ENCODE data around the gene ZNF579. TPM values are rescaled to one million over a fixed set of nuclear protein-coding genes. Genes with fewer than 3 reads are reported as not detected.

The ZNF579 gene
- total RNA-seq, 2 donors from 2014 or later: 2.4 to 3.9 TPM

DNA sequence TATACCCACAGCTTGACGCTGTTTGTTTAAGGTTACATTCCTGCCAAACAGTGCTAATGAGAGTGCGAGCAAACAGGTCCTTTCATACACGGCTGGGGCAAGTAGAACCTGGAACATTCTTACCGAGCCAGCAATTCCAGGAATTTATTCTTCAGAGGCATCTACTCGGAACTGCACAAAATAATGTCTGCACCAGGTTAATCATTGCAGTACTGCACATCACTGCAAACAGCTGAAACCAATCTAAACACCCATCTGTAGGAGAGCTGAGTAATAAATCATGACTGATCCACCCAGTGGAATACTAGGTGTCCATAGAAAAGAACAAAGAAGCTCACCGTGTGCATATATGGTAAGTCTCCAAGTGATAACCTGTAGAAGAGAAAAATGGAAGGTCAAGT is 1.2 kb upstream of the ZNF579 start:
- Histone ChIP-seq H3K36me3 (peaks cover 18% of the 10 kb centered on the region), H3K27me3 (replicated peaks; ENCODE audit: insufficient read depth) (no peaks in the 10 kb centered on the region), H3K9me3 (no peaks in the 10 kb centered on the region), H3K4me1 (ENCODE audit: control insufficient read depth in 1 of 2, low read depth in 2 of 2) (peaks cover 11 to 29% of the 10 kb centered on the region in 2 donors), H3K4me3 (no peak overlapping the region), H3K27ac (no peak overlapping the region)
- TF ChIP-seq, protein P1, sequence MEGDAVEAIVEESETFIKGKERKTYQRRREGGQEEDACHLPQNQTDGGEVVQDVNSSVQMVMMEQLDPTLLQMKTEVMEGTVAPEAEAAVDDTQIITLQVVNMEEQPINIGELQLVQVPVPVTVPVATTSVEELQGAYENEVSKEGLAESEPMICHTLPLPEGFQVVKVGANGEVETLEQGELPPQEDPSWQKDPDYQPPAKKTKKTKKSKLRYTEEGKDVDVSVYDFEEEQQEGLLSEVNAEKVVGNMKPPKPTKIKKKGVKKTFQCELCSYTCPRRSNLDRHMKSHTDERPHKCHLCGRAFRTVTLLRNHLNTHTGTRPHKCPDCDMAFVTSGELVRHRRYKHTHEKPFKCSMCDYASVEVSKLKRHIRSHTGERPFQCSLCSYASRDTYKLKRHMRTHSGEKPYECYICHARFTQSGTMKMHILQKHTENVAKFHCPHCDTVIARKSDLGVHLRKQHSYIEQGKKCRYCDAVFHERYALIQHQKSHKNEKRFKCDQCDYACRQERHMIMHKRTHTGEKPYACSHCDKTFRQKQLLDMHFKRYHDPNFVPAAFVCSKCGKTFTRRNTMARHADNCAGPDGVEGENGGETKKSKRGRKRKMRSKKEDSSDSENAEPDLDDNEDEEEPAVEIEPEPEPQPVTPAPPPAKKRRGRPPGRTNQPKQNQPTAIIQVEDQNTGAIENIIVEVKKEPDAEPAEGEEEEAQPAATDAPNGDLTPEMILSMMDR (IDR thresholded peaks at IDR 0.05): no peak
- DNase-seq (ENCODE audit: low spot score) (no peak), ATAC-seq (ENCODE audit: insufficient number of reproducible peaks, low FRiP score, low read depth) (no peak)

DNA sequence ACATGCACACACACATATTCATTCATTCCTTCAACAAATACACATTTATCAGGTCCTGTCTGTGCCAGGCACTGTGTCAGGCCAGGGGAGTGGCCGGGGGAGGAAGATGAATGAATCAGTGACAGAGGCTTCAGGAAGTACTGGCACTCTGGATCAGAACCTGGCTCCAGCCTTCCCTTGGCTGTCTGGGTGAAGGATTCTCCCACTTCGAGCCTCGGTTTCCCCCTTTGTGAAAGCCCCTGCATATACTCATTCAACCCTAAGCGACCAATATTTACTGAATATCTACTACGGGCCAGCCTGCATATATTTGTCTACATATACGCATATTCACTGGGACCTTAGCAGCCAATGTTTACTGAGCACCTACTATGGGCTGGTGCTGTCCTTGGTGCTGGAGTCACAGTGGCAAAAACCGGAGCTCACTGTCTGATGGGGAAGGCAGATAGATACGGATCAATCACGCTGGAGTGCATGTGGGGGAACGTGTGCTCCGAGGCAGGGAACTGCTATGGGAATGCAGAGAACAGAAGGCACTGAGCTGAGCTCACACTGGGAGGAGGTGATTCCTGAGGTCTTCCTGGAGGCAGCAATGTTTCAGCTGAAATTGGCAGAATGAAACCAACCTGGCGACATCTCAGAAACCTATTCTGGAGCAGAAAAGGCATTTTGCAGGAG is 636 bp upstream of the ZNF579 start:
- Histone ChIP-seq H3K9me3 (no peaks in the 10 kb centered on the region), H3K27ac (peak overlapping the region; percentile 79 to 86), H3K27me3 (replicated peaks; ENCODE audit: insufficient read depth) (no peaks in the 10 kb centered on the region), H3K36me3 (peaks cover 18% of the 10 kb centered on the region), H3K4me1 (ENCODE audit: control insufficient read depth in 1 of 2, low read depth in 2 of 2) (peaks cover 6 to 24% of the 10 kb centered on the region in 2 donors), H3K4me3 (peak overlapping the region; percentile 99)
- ATAC-seq (ENCODE audit: insufficient number of reproducible peaks, low FRiP score, low read depth) (no peak), DNase-seq (ENCODE audit: low spot score) (no peak)
- TF ChIP-seq, protein P1 (IDR thresholded peaks at IDR 0.05): no peak

DNA sequence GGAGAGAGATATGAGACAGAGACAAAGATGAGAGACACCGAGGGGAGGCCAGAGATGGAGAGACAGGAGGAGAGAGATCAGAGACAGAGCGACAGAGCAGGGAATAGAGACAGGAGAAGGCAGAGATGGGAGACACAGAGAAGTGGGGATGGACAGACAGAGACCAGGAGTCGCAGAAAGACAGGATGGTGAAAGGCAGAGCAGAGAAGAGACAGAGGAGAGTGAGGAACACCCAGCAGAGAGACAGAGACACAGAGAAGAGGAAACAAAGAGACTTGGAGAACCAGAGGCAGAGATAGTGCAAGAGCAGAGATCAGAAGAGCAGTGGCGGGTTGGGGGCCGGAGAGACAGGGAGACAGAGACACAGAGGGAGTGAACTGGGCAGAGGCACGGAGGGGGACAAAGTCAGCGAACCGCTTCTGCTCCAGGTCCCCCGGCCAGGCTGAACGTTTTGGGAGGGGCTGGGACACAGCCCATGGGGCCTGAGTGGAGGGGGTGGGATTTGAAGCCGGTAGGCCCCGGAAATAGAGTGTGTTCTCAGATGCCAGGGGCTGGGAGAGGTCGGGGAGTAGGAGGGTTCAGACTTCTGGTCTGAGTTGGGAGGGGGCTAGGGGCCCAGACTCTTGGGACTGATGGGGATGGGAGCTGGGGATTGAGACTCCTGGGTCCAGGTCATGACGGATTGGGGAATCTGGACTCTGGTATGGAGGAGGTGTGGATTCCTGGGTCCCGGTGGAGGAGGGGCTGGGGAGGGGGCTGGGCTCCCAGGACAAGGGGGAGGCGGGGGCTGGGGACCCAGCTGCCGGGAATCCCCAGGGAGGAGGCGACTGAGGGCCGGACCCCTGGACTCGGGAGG is 654 bp downstream of the ZNF579 start:
- ATAC-seq (ENCODE audit: insufficient number of reproducible peaks, low FRiP score, low read depth) (no peak), DNase-seq (ENCODE audit: low spot score) (no peak)
- TF ChIP-seq, protein P1 (IDR thresholded peaks at IDR 0.05): no peak

DNA sequence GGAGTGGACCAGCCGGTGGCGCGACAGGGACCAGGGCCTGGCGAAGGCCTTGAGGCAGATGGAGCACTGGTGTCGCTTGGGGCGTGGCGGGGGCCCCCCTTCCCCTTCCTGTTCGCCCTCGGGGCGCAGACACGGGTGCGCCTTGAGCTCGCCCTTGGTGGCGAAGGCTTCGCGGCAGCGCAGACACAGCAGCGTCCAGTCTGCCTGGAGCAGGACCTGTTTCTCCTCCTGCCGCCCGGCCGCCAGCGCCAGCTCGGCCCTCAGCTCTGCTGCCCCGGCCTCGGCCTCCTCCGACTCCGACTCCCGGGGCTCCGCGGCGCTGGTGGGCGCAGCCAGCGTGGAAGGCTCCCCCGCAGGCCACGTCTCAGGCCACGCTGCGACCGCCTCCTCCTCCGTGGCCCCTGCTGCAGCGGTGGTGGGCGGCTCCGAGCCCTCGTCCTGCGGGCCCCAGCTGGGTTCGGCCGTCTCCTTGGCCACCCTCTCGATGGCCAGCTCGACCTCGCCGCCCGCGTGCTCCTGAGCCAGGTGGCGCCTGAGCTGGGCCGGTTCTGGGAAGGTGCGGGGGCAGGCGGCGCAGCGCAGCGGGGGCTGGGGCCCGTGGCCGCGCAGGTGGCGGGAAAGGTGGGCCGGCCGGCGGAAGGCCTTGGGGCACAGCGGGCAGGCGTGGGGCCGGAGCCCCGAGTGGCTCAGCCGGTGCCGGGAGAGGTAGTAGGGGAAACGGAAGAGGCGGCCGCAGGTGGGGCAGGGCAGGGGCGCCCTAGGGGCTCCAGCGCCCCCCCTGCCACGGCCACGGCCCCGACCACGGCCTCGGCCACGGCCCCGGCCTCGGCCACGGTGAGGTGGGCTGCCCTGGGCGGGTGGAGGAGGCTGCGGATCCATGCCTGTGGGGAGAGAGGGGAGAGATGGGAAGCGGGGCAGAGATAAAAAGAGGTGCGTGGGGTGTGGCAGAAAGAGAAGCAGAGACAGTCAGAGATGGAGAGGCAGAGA is 1.6 kb downstream of the ZNF579 start:
- TF ChIP-seq, protein P1 (IDR thresholded peaks at IDR 0.05): no peak
- H3K4me1 ChIP-seq (ENCODE audit: control insufficient read depth in 1 of 2, low read depth in 2 of 2): peaks cover 3 to 20% of the 10 kb centered on the region in 2 donors
- DNase-seq (ENCODE audit: low spot score) (no peak), ATAC-seq (ENCODE audit: insufficient number of reproducible peaks, low FRiP score, low read depth) (no peak)
- peaks cover 18% of the 10 kb centered on the region for H3K36me3 ChIP-seq
- H3K4me3 ChIP-seq: peak overlapping the region; percentile 99
- H3K9me3 ChIP-seq: no peaks in the 10 kb centered on the region
- no peaks in the 10 kb centered on the region for H3K27me3 ChIP-seq (replicated peaks; ENCODE audit: insufficient read depth)
- H3K27ac ChIP-seq: peak overlapping the region in 1 of 2 donors; percentile 86

More for the DNA sequence above, 654 bp downstream of the ZNF579 start:
- no peaks in the 10 kb centered on the region for H3K9me3 ChIP-seq
- H3K27ac ChIP-seq: peak overlapping the region; percentile 79 to 86
- peaks cover 3 to 20% of the 10 kb centered on the region in 2 donors for H3K4me1 ChIP-seq (ENCODE audit: control insufficient read depth in 1 of 2, low read depth in 2 of 2)
- peaks cover 18% of the 10 kb centered on the region for H3K36me3 ChIP-seq
- peak overlapping the region; percentile 99 for H3K4me3 ChIP-seq
- H3K27me3 ChIP-seq (replicated peaks; ENCODE audit: insufficient read depth): no peaks in the 10 kb centered on the region
